PC-3 (cell line): ENCODE measurements around the gene OR5I1. TPM values are rescaled to one million over a fixed set of nuclear protein-coding genes. Genes with fewer than 3 reads are reported as not detected.
"Not testable (repeated sequence)": the region's sequence is repeated elsewhere in the genome, so short reads cannot be mapped to it uniquely, and the experiment has no call there.

Experiments used
- ATAC-seq: fragments of 200-7000 bp; cut with Tn5 transposase; 2 replicates; pipeline ENCODE4 v1.9.1; 2020; ENCODE audit warnings: mild to moderate bottlenecking, moderate library complexity
- BruUV-seq: library from RNA; stranded (reverse); fragments of 400-500 nt; replicated peaks from 2 replicates; lab custom pipeline; 2021; lab: Mats Ljungman, UMichigan
- CTCF ChIA-PET: fragments of 300-600 bp; sonication (Branson Sonifier 250); formaldehyde crosslinking; loops from one replicate; lab custom pipeline; 2022; ENCODE audit warnings: antibody characterized with exemption; lab: Charles Lee
- POLR2A ChIA-PET: fragments of 300-600 bp; sonication (Branson Sonifier 250); formaldehyde crosslinking; loops from one replicate; lab custom pipeline; 2022; ENCODE audit warnings: antibody characterized with exemption; ENCODE audit not compliant: unreplicated experiment; lab: Charles Lee
- DNase-seq: peaks from one replicate; pipeline ENCODE4 v3.0.0-alpha.2; 2015
- H2AFZ ChIP-seq: fragments of 300-600 bp; sonication (generic); 2 replicates; pipeline ENCODE4 v1.6.0; 2016; ENCODE audit warnings: antibody characterized with exemption, low read length
- H3F3A ChIP-seq: fragments of 300-600 bp; sonication (generic); one replicate; pipeline ENCODE4 v1.6.0; 2017; ENCODE audit warnings: antibody characterized with exemption, low read length, control low read depth, mild to moderate bottlenecking; ENCODE audit not compliant: unreplicated experiment
- H3K27ac ChIP-seq: fragments of 300-600 bp; sonication (generic); 2 replicates; pipeline ENCODE4 v1.5.1; 2016; ENCODE audit warnings: mild to moderate bottlenecking, low read length
- H3K27me3 ChIP-seq: fragments of 300-600 bp; sonication (generic); 2 replicates; pipeline ENCODE4 v1.6.1; 2016; ENCODE audit warnings: low read length, mixed read lengths
- H3K36me3 ChIP-seq: fragments of 300-600 bp; sonication (generic); 2 replicates; pipeline ENCODE4 v1.6.1; 2016; ENCODE audit warnings: low read depth, mixed run types, low read length, mixed read lengths
- H3K4me1 ChIP-seq: fragments of 300-600 bp; sonication (generic); 2 replicates; pipeline ENCODE4 v1.5.1; 2016; ENCODE audit warnings: low read length; ENCODE audit not compliant: insufficient read depth
- H3K4me2 ChIP-seq: fragments of 300-600 bp; sonication (generic); 2 replicates; pipeline ENCODE4 v1.6.0; 2016; ENCODE audit warnings: low read length
- H3K4me3 ChIP-seq: fragments of 300-600 bp; sonication (generic); 2 replicates; pipeline ENCODE4 v1.5.1; 2016; ENCODE audit warnings: mild to moderate bottlenecking, low read length, mixed read lengths
- H3K79me2 ChIP-seq: fragments of 300-600 bp; sonication (generic); 2 replicates; pipeline ENCODE4 v1.6.1; 2017; ENCODE audit warnings: low read length, mixed read lengths
- H3K9ac ChIP-seq: fragments of 300-600 bp; sonication (generic); 2 replicates; pipeline ENCODE4 v1.6.0; 2016; ENCODE audit warnings: mild to moderate bottlenecking, low read length
- H3K9me2 ChIP-seq: fragments of 300-600 bp; sonication (generic); replicated peaks from 2 replicates; pipeline ENCODE4 v1.6.1; 2016; ENCODE audit warnings: mixed run types, low read length, mixed read lengths
- H3K9me3 ChIP-seq: fragments of 300-600 bp; sonication (generic); 2 replicates; pipeline ENCODE4 v1.6.1; 2016; ENCODE audit warnings: low read length, mixed read lengths
- H4K20me1 ChIP-seq: fragments of 300-600 bp; sonication (generic); 2 replicates; pipeline ENCODE4 v1.6.1; 2016; ENCODE audit warnings: low read length, mixed read lengths
- CTCF ChIP-seq: fragments of 300-600 bp; sonication (generic); conservative IDR thresholded peaks from 2 replicates; pipeline ENCODE4 v1.5.1; 2017; ENCODE audit warnings: antibody characterized with exemption, low read depth, mild to moderate bottlenecking, low read length
- EZH2 ChIP-seq: fragments of 300-600 bp; sonication (generic); IDR thresholded peaks from one replicate; pipeline ENCODE4 v1.6.1; 2017; ENCODE audit warnings: antibody characterized with exemption, mild to moderate bottlenecking, low read length; ENCODE audit not compliant: unreplicated experiment
- EZH2phosphoT487 ChIP-seq: fragments of 300-600 bp; sonication (generic); IDR thresholded peaks from 2 replicates; pipeline ENCODE4 v1.6.1; 2018; ENCODE audit warnings: mild to moderate bottlenecking, antibody characterized with exemption, low read length, borderline replicate concordance
- intact Hi-C: fragments of 100-400 bp; cut with micrococcal nuclease; formaldehyde crosslinking; loops from 2 replicates; pipeline ENCODE4 v1.9.0; 2023
- total RNA-seq: library from RNA; depleted of rRNA; stranded (reverse); fragments of >200 nt; gene quantifications from 2 replicates; pipeline ENCODE4 v1.2.3, GENCODE V29; 2014

Gene OR5I1
- total RNA-seq, 1 experiment from 2014 or later: not detected

- BruUV-seq: no TSS peak
- Histone ChIP-seq H3K4me3 (no peak within 1 kb of the TSS), H3K36me3 (no peaks in the 10 kb centered on the region), H3K79me2 (no peaks in the 10 kb centered on the region), H2AFZ (no peak within 1 kb of the TSS), H4K20me1 (no peaks in the 10 kb centered on the region), H3K27ac (no peak within 1 kb of the TSS), H3K4me2 (no peak within 1 kb of the TSS), H3K9me3 (no peaks in the 10 kb centered on the region), H3F3A (no peaks in the 10 kb centered on the region), H3K9ac (no peak within 1 kb of the TSS), H3K9me2 (no peaks in the 10 kb centered on the region), H3K4me1 (no peaks in the 10 kb centered on the region), H3K27me3 (no peaks in the 10 kb centered on the region)
- ATAC-seq (no peak), DNase-seq (no peak)
- CTCF ChIA-PET: no interaction called here
- POLR2A ChIA-PET: no interaction called here
- intact Hi-C loops: no loop called here
- TF ChIP-seq CTCF: no peak
- no peak for TF ChIP-seq EZH2phosphoT487
- no peak for TF ChIP-seq EZH2
These were observed 21.7 kb downstream of the OR5I1 start, which contains the start of gene OR5W2 for GRCh38 chr11:55914482-55914881. Gene OR5W2 (minus strand): TSS chr11:55914582. CDS start chr11:55914582, 0 bp downstream.

GRCh38 chr11:55902308-55902707, 33.9 kb downstream of the OR5I1 start:
- Histone ChIP-seq H3K9me2 (no peaks in the 10 kb centered on the region), H3K27me3 (no peaks in the 10 kb centered on the region), H3K27ac (no peak overlapping the region), H4K20me1 (no peaks in the 10 kb centered on the region), H3K9me3 (0 out of 2 replicates have a peak, but pooled peaks cover 3% of the 10 kb centered on the region), H3F3A (no peaks in the 10 kb centered on the region), H3K4me3 (no peak overlapping the region), H3K36me3 (no peaks in the 10 kb centered on the region), H3K4me1 (no peaks in the 10 kb centered on the region), H2AFZ (no peak overlapping the region), H3K4me2 (no peak overlapping the region), H3K79me2 (no peaks in the 10 kb centered on the region), H3K9ac (no peak overlapping the region)
- TF ChIP-seq CTCF (no peak), EZH2phosphoT487 (no peak), EZH2 (no peak)
- DNase-seq (no peak), ATAC-seq (no peak)
- BruUV-seq: no TSS peak
- intact Hi-C loops: no loop called here
- ChIA-PET POLR2A (no interaction called here), CTCF (no interaction called here)

- ChIA-PET POLR2A (no interaction called here), CTCF (no interaction called here)
- no peaks in the 10 kb centered on the region for H3K27me3 ChIP-seq
- ATAC-seq (no peak), DNase-seq (no peak)
- H3K36me3 ChIP-seq: no peaks in the 10 kb centered on the region
- H3K9ac ChIP-seq: no peak overlapping the region
- TF ChIP-seq EZH2phosphoT487 (no peak), EZH2 (no peak), CTCF (no peak; the same call in 1 of the 2 replicates)
- H3K4me1 ChIP-seq: no peaks in the 10 kb centered on the region
- no peaks in the 10 kb centered on the region for H3K9me3 ChIP-seq
- no peak overlapping the region for H3K27ac ChIP-seq
- H3K9me2 ChIP-seq: no peaks in the 10 kb centered on the region
- no peaks in the 10 kb centered on the region for H3K79me2 ChIP-seq
- H3K4me2 ChIP-seq: no peak overlapping the region
- no TSS peak for BruUV-seq
- no peak overlapping the region for H2AFZ ChIP-seq
- intact Hi-C loops: no loop called here
- no peaks in the 10 kb centered on the region for H4K20me1 ChIP-seq
- no peak overlapping the region for H3K4me3 ChIP-seq
- H3F3A ChIP-seq: no peaks in the 10 kb centered on the region
These were observed 41.0 kb downstream of the OR5I1 start for GRCh38 chr11:55895216-55895615.

- POLR2A ChIA-PET, H3K4me2 ChIP-seq, ATAC-seq, H3K4me3 ChIP-seq, H3K9me2 ChIP-seq, H3K79me2 ChIP-seq, BruUV-seq, H3K36me3 ChIP-seq, intact Hi-C loops, CTCF ChIA-PET, H3K27ac ChIP-seq, H3K4me1 ChIP-seq, H4K20me1 ChIP-seq, H3K9ac ChIP-seq, H3K27me3 ChIP-seq, H3F3A ChIP-seq, H3K9me3 ChIP-seq, DNase-seq, H2AFZ ChIP-seq: not testable (repeated sequence)
These were observed 50.7 kb downstream of the OR5I1 start for GRCh38 chr11:55885481-55885880.
